ENCODE results near the gene TUBA4B. TPM values are rescaled to one million over a fixed set of nuclear protein-coding genes. Genes with fewer than 3 reads are reported as not detected.

TUBA4B gene
- total RNA-seq, 1 experiment from 2014 or later = not detected

DNA sequence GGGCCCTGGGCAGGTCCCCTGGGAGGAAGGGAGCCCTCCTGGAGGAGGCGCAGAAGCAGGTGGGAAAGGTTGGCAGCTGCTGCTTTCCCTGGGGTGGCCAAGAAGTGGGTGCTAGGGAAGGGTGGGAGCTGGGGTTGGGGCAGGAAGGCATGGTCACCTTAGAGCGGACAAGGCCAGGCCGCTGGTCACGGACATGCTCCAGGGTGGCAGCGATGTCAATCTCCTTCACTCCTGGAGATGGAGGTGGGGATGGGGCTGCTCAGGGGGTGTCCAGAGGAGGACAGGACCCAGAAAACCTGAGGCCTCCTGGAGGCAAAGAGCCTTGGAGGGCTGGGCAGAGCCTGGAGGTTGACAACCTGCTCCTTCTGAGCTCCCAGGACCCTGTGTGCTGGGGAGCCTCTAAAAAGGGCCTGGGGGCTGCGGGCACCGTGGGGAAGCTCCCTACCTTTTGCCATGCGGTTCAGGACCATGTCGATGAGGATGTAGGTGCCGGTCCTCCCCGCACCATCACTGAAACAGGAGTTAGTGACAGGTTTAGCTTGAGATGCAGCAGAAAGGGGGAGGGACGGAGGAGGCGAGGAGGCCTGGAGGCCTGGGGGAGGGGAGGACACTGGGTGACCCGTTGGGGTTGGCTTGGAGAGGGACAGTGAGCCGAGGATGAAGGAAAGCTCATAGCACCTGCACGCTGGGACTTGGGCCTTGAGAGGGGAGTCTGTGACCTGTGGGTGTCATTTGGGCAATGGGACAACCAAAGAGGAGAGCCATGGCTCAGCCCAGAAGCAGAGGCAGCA, 37.5 kb downstream of the TUBA4B start:
- no peak overlapping the region for H2AK5ac ChIP-seq (ENCODE audit: insufficient read length, low read length)
- no peak overlapping the region for H2BK12ac ChIP-seq (ENCODE audit: insufficient read length, low read depth, low read length)
- no peak overlapping the region for H3K4me2 ChIP-seq (ENCODE audit: insufficient read depth, insufficient read length, low read length)
- H2BK120ac ChIP-seq (ENCODE audit: low read depth, low read length, poor library complexity, severe bottlenecking) = no peak overlapping the region
- H3K27me3 Mint-ChIP-seq (ENCODE audit: low read depth) = peaks cover 33% of the 10 kb centered on the region
- no peak overlapping the region for H3T11ph ChIP-seq (ENCODE audit: low read length)
- H3K9ac ChIP-seq (ENCODE audit: extremely low read depth, insufficient read length, low read length) = no peak overlapping the region
- no peak overlapping the region for H3K56ac ChIP-seq (ENCODE audit: insufficient read length, low read depth, low read length)
- peaks cover 2 to 4% of the 10 kb centered on the region in 2 experiments; a peak in 3 of 5 replicates for H3K9me3 Mint-ChIP-seq
- no peaks in the 10 kb centered on the region for H3K9me3 ChIP-seq (ENCODE audit: control insufficient read depth, low read depth, low read length)
- no peak overlapping the region for H3K18ac ChIP-seq (ENCODE audit: insufficient read length, low read depth, low read length)
- no peak overlapping the region for H3K27ac ChIP-seq (ENCODE audit: insufficient read length, low read depth, low read length)
- H4K20me1 ChIP-seq (ENCODE audit: control insufficient read depth, insufficient read depth, insufficient read length) = no peaks in the 10 kb centered on the region
- H3K4me1 ChIP-seq (ENCODE audit: insufficient read depth, low read length) = no peaks in the 10 kb centered on the region; the same call in 1 of the 2 replicates
- peaks cover 0 to 2% (median 1%) of the 10 kb centered on the region in 3 experiments; a peak in 3 of 7 replicates for H3K36me3 Mint-ChIP-seq (ENCODE audit: insufficient read depth in 1 of 3, low read depth in 3 of 3)
- no peak overlapping the region for H4K91ac ChIP-seq (ENCODE audit: insufficient read length, low read depth, low read length)
- H3K4me3 Mint-ChIP-seq = no peak overlapping the region
- no peak overlapping the region for H2AFZ ChIP-seq (ENCODE audit: low read length)
- no peak overlapping the region for H3K4ac ChIP-seq (ENCODE audit: low read depth, low read length)
- no peak overlapping the region for H3K14ac ChIP-seq (ENCODE audit: insufficient read depth, low read length)
- H4K8ac ChIP-seq (replicated peaks; ENCODE audit: insufficient read length, low read depth, low read length) = no peak overlapping the region
- H3K23ac ChIP-seq (ENCODE audit: insufficient read length, low read depth, low read length) = no peak overlapping the region
- H3K4me1 Mint-ChIP-seq = peaks cover 17 to 19% of the 10 kb centered on the region in 2 experiments
- no peak overlapping the region for H2BK20ac ChIP-seq (ENCODE audit: low read depth, low read length, poor library complexity, severe bottlenecking)
- no peak overlapping the region for H3K27ac Mint-ChIP-seq
- WGBS (ENCODE audit: extremely low coverage, insufficient read length, low lambda C conversion rate) = no CpG with 5 or more reads among the region's 16 CpGs
- H3K79me2 ChIP-seq (ENCODE audit: insufficient read depth, low read length) = no peaks in the 10 kb centered on the region
- no peak overlapping the region for H4K5ac ChIP-seq (ENCODE audit: insufficient read length, low read depth, low read length)
- no peak overlapping the region for H2BK15ac ChIP-seq (ENCODE audit: low read depth, low read length)
- H3K79me1 ChIP-seq (ENCODE audit: insufficient read depth, low read depth, low read length, poor library complexity, severe bottlenecking) = no peaks in the 10 kb centered on the region
- TF ChIP-seq, protein P1, sequence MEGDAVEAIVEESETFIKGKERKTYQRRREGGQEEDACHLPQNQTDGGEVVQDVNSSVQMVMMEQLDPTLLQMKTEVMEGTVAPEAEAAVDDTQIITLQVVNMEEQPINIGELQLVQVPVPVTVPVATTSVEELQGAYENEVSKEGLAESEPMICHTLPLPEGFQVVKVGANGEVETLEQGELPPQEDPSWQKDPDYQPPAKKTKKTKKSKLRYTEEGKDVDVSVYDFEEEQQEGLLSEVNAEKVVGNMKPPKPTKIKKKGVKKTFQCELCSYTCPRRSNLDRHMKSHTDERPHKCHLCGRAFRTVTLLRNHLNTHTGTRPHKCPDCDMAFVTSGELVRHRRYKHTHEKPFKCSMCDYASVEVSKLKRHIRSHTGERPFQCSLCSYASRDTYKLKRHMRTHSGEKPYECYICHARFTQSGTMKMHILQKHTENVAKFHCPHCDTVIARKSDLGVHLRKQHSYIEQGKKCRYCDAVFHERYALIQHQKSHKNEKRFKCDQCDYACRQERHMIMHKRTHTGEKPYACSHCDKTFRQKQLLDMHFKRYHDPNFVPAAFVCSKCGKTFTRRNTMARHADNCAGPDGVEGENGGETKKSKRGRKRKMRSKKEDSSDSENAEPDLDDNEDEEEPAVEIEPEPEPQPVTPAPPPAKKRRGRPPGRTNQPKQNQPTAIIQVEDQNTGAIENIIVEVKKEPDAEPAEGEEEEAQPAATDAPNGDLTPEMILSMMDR (conservative IDR thresholded peaks at IDR 0.05) = no peak
- H2BK5ac ChIP-seq (ENCODE audit: insufficient read length, low read length) = no peak overlapping the region
- peaks cover 6% of the 10 kb centered on the region for H3K23me2 ChIP-seq (ENCODE audit: insufficient read length, low read depth, low read length, poor library complexity, severe bottlenecking)
- H3K27me3 ChIP-seq (ENCODE audit: insufficient read depth, low read length) = no peaks in the 10 kb centered on the region; the same call in 1 of the 2 replicates
- DNase-seq = no peak
